ENCODE data around the gene RBMS1. TPM values are rescaled to one million over a fixed set of nuclear protein-coding genes. Genes with fewer than 3 reads are reported as not detected.

Gene RBMS1
- total and polyA plus RNA-seq, 2 of the 13 experiments (the other 11 are each of a cell fraction or from before 2014, with no cell fraction given) = 55.5 to 110 TPM

DNA sequence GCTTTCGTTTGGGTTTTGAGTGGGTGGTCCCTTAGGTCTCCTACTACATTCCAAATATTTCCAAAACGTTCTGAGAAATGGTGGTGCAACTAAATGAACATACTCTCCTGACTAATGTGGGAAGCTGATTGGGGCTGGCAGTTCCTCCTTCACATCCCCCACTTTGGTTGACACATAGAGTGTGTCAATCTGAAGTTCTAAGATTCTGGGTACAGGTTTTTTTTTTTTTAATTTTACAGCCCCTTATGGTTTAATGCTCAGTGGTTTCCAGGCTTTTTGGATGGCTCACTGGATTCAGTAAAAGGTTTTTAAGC lies 235.2 kb downstream of the RBMS1 start (continued):
- TF ChIP-seq, protein P1, sequence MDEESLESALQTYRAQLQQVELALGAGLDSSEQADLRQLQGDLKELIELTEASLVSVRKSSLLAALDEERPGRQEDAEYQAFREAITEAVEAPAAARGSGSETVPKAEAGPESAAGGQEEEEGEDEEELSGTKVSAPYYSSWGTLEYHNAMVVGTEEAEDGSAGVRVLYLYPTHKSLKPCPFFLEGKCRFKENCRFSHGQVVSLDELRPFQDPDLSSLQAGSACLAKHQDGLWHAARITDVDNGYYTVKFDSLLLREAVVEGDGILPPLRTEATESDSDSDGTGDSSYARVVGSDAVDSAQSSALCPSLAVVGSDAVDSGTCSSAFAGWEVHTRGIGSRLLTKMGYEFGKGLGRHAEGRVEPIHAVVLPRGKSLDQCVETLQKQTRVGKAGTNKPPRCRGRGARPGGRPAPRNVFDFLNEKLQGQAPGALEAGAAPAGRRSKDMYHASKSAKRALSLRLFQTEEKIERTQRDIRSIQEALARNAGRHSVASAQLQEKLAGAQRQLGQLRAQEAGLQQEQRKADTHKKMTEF (CRISPR knock-in tag; IDR thresholded peaks at IDR 0.05) = no peak
- TF ChIP-seq TBX2 (CRISPR knock-in tag; IDR thresholded peaks at IDR 0.05; ENCODE audit: borderline replicate concordance) = no peak
- no peak for TF ChIP-seq ZC3H4 (CRISPR knock-in tag; IDR thresholded peaks at IDR 0.05; ENCODE audit: borderline replicate concordance)
- TF ChIP-seq, protein P2, sequence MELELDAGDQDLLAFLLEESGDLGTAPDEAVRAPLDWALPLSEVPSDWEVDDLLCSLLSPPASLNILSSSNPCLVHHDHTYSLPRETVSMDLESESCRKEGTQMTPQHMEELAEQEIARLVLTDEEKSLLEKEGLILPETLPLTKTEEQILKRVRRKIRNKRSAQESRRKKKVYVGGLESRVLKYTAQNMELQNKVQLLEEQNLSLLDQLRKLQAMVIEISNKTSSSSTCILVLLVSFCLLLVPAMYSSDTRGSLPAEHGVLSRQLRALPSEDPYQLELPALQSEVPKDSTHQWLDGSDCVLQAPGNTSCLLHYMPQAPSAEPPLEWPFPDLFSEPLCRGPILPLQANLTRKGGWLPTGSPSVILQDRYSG (CRISPR knock-in tag; IDR thresholded peaks at IDR 0.05) = no peak
- no peak for TF ChIP-seq NAIF1 (CRISPR knock-in tag; IDR thresholded peaks at IDR 0.05; ENCODE audit: borderline replicate concordance)

DNA sequence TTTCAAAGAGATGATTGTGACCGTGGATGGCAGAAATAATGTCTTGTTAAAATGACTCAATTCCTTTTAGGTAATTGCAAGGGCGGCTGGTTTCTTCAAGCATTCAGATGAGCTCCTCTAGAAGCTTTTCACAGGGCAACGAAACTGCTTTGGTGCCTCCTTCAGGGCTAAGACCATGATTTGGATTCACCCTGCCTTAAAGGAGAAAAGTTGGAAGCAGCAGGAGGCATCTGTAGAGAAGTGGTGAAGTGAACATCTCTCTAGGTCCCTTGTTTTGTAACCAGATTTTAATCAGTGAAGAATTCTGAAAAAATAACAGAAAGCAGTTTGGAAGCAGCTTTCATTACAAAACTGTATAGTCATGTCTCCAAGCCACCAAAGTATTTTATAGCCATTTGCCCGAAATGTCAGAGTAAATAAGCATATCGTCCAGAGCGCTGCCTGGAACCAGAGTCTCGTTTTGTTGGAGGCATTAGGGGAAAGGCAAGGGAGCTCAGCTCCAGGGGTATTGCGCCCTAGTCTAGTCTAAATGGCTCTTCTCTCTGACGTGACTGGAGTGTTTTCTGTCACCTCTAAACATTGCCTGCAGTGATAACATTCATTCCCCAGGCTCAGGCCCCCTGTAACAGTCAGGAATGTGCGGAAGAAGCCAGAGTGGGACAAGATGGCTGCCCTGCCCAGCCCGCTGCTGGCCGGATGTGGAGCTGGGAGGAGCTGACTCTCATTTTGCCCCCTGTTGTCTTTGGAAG lies 235.7 kb downstream of the RBMS1 start:
- no peaks in the 10 kb centered on the region for H3K4me1 ChIP-seq (ENCODE audit: insufficient read depth, low read length)
- BruUV-seq (replicated peaks) = no TSS peak
- H3K36me3 ChIP-seq (replicated peaks in 1 of 2; ENCODE audit: control insufficient read depth in 1 of 2, insufficient read depth in 2 of 2, low read length in 2 of 2) = no peaks in the 10 kb centered on the region
- no peak overlapping the region for H3K27ac ChIP-seq (ENCODE audit: extremely low read length, insufficient read depth, low read length)
- FAIRE-seq (no peak), ATAC-seq (no peak), DNase-seq (ENCODE audit: low spot score) (no peak)
- H3K27me3 ChIP-seq (ENCODE audit: control insufficient read depth in 1 of 2, insufficient read depth in 2 of 2, low read length in 2 of 2) = no peaks in the 10 kb centered on the region
- intact Hi-C loops (cut with micrococcal nuclease; ENCODE audit: unreplicated experiment) = no loop called here
- H3K4me2 ChIP-seq (ENCODE audit: low read depth, low read length) = no peak overlapping the region
- H4K20me1 ChIP-seq (ENCODE audit: insufficient read depth, low read length) = no peaks in the 10 kb centered on the region
- H3K79me2 ChIP-seq (ENCODE audit: insufficient read depth, low read length) = no peaks in the 10 kb centered on the region
- 53% methylated on average over 12 of the region's 12 CpGs for WGBS (ENCODE audit: low lambda C conversion rate)
- CTCF ChIA-PET (ENCODE audit: low intra/inter-chr PET ratio, low total read pairs) = no interaction called here
- POLR2A ChIA-PET = no interaction called here
- in situ Hi-C loops (cut with HindIII; ENCODE audit: extremely low pct_ligation_motif_present, low pct_unique_long_range_greater_than_20kb) = loop anchor here (25.0 kb wide), 1 partner anchor 704 kb away; no protein-coding TSS in a partner anchor
- H2AFZ ChIP-seq (ENCODE audit: low read length) = no peak overlapping the region
- H3K9me3 ChIP-seq (ENCODE audit: low read length) = no peaks in the 10 kb centered on the region
- H3K4me3 ChIP-seq (replicated peaks in 1 of 3; ENCODE audit: insufficient read depth in 1 of 3, low read depth in 2 of 3, low read length in 3 of 3) = no peak overlapping the region
- H3K9ac ChIP-seq (ENCODE audit: insufficient read depth, low read depth, low read length) = no peak overlapping the region
- TF ChIP-seq, protein P3, sequence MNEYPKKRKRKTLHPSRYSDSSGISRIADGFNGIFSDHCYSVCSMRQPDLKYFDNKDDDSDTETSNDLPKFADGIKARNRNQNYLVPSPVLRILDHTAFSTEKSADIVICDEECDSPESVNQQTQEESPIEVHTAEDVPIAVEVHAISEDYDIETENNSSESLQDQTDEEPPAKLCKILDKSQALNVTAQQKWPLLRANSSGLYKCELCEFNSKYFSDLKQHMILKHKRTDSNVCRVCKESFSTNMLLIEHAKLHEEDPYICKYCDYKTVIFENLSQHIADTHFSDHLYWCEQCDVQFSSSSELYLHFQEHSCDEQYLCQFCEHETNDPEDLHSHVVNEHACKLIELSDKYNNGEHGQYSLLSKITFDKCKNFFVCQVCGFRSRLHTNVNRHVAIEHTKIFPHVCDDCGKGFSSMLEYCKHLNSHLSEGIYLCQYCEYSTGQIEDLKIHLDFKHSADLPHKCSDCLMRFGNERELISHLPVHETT (CRISPR knock-in tag; conservative IDR thresholded peaks at IDR 0.05) = no peak
- TF ChIP-seq, protein P4, sequence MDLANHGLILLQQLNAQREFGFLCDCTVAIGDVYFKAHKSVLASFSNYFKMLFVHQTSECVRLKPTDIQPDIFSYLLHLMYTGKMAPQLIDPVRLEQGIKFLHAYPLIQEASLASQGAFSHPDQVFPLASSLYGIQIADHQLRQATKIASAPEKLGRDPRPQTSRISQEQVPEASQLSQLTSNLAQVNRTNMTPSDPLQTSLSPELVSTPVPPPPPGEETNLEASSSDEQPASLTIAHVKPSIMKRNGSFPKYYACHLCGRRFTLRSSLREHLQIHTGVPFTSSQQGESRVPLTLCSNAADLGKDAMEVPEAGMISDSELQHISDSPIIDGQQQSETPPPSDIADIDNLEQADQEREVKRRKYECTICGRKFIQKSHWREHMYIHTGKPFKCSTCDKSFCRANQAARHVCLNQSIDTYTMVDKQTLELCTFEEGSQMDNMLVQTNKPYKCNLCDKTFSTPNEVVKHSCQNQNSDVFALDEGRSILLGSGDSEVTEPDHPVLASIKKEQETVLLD (CRISPR knock-in tag; IDR thresholded peaks at IDR 0.05; ENCODE audit: low read depth) = no peak
- no peak for TF ChIP-seq HOXA7 (CRISPR knock-in tag; IDR thresholded peaks at IDR 0.05)
- TF ChIP-seq PCBP2 (optimal IDR thresholded peaks at IDR 0.05; ENCODE audit: low read depth, low read length, poor library complexity, severe bottlenecking) = no peak
- no peak for TF ChIP-seq NFE2 (CRISPR knock-in tag; IDR thresholded peaks at IDR 0.05)
- TF ChIP-seq TMF1 (CRISPR knock-in tag; IDR thresholded peaks at IDR 0.05; ENCODE audit: low read depth) = no peak
- TF ChIP-seq, protein P2 (CRISPR knock-in tag; IDR thresholded peaks at IDR 0.05) = no peak
- no peak for TF ChIP-seq SNAI1 (CRISPR knock-in tag; IDR thresholded peaks at IDR 0.05; ENCODE audit: borderline replicate concordance)
- TF ChIP-seq, protein P5, sequence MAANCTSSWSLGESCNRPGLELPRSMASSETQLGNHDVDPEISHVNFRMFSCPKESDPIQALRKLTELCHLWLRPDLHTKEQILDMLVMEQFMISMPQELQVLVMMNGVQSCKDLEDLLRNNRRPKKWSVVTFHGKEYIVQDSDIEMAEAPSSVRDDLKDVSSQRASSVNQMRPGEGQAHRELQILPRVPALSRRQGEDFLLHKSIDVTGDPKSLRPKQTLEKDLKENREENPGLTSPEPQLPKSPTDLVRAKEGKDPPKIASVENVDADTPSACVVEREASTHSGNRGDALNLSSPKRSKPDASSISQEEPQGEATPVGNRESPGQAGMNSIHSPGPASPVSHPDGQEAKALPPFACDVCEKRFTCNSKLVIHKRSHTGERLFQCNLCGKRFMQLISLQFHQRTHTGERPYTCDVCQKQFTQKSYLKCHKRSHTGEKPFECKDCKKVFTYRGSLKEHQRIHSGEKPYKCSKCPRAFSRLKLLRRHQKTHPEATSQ (CRISPR knock-in tag; IDR thresholded peaks at IDR 0.05; ENCODE audit: borderline replicate concordance) = no peak

All from HepG2 (cell line).